Cerebellar cortex (tissue), 1 donor: ENCODE results near the gene GZMA.
"Not testable (repeated sequence)": the region's sequence is repeated elsewhere in the genome, so short reads cannot be mapped to it uniquely, and the experiment has no call there.

ENCODE experiments used
- DNase-seq: peaks from one replicate; pipeline ENCODE4 v3.0.0-alpha.2; 2015; ENCODE audit warnings: low spot score

GZMA gene

GRCh38 chr5:55102348-55102747 lies at the start of gene GZMA:
GZMA (plus strand) TSS chr5:55102646; CDS start chr5:55102683, 37 bp downstream.
- no peak for DNase-seq

- no peak for DNase-seq
Measured at GRCh38 chr5:55055183-55055582, 47.3 kb upstream of the GZMA start.

- DNase-seq: no peak
Measured at GRCh38 chr5:55062039-55062779, 40.2 kb upstream of the GZMA start.

- no peak for DNase-seq
Measured at GRCh38 chr5:55063220-55063863, 39.1 kb upstream of the GZMA start.

GRCh38 chr5:55063899-55064298 lies 38.5 kb upstream of the GZMA start:
- DNase-seq: no peak

GRCh38 chr5:55064523-55064922 lies 37.9 kb upstream of the GZMA start:
- DNase-seq: no peak

- DNase-seq: no peak
Measured at GRCh38 chr5:55066277-55066676, 36.2 kb upstream of the GZMA start.

- no peak for DNase-seq
Measured at GRCh38 chr5:55070968-55071367, 31.5 kb upstream of the GZMA start.

GRCh38 chr5:55071413-55071812 lies 31.0 kb upstream of the GZMA start:
- DNase-seq: no peak

GRCh38 chr5:55072666-55073065 lies 29.8 kb upstream of the GZMA start:
- no peak for DNase-seq

GRCh38 chr5:55073211-55073610 lies 29.2 kb upstream of the GZMA start:
- no peak for DNase-seq

GRCh38 chr5:55081541-55081940 lies 20.9 kb upstream of the GZMA start:
- DNase-seq: no peak

GRCh38 chr5:55089301-55089700 lies 13.1 kb upstream of the GZMA start:
- DNase-seq: not testable (repeated sequence)

- not testable (repeated sequence) for DNase-seq
Measured at GRCh38 chr5:55091011-55091410, 11.4 kb upstream of the GZMA start.

- DNase-seq: no peak
Measured at GRCh38 chr5:55096182-55096581, 6.3 kb upstream of the GZMA start.

GRCh38 chr5:55096861-55097260 lies 5.6 kb upstream of the GZMA start:
- DNase-seq: no peak

- DNase-seq: not testable (repeated sequence)
Measured at GRCh38 chr5:55101148-55101547, 1.3 kb upstream of the GZMA start.

GRCh38 chr5:55101556-55102276 lies 730 bp upstream of the GZMA start:
- no peak for DNase-seq

GRCh38 chr5:55104036-55104772 lies 1.8 kb downstream of the GZMA start:
- DNase-seq: no peak

GRCh38 chr5:55104946-55105701 lies 2.7 kb downstream of the GZMA start:
- DNase-seq: no peak

GRCh38 chr5:55105976-55106375 lies 3.5 kb downstream of the GZMA start:
- DNase-seq: not testable (repeated sequence)

- no peak for DNase-seq
Measured at GRCh38 chr5:55108661-55109060, 6.2 kb downstream of the GZMA start.
